Activated T-helper 9 cell treated with anti-CD3 and anti-CD28 coated beads, Interleukin-2, amount 50 U/mL, for 16 hours (primary cell): ENCODE results near the gene ANXA4.
"Not testable (repeated sequence)": the region's sequence is repeated elsewhere in the genome, so short reads cannot be mapped to it uniquely, and the experiment has no call there.

Source experiments
- DNase-seq: peaks from one replicate; pipeline ENCODE4 v3.0.0-alpha.2; 2020; ENCODE audit warnings: low read depth

ANXA4 gene

GRCh38 chr2:69779258-69780001, 37.5 kb downstream of the ANXA4 start:
- no peak for DNase-seq

GRCh38 chr2:69780921-69781320, 39.0 kb downstream of the ANXA4 start:
- no peak for DNase-seq

GRCh38 chr2:69781321-69782248, 39.7 kb downstream of the ANXA4 start:
- DNase-seq: no peak

GRCh38 chr2:69784228-69784627, 42.3 kb downstream of the ANXA4 start:
- no peak for DNase-seq

GRCh38 chr2:69785358-69785757, 43.4 kb downstream of the ANXA4 start:
- no peak for DNase-seq

- no peak for DNase-seq
Measured at GRCh38 chr2:69786052-69786560, 44.2 kb downstream of the ANXA4 start.

GRCh38 chr2:69789175-69789721, 47.3 kb downstream of the ANXA4 start:
- DNase-seq: no peak

- DNase-seq: no peak
Measured at GRCh38 chr2:69789772-69790600, 48.1 kb downstream of the ANXA4 start.

- no peak for DNase-seq
Measured at GRCh38 chr2:69790601-69790959, 48.6 kb downstream of the ANXA4 start.

- DNase-seq: no peak
Measured at GRCh38 chr2:69791045-69791444, 49.1 kb downstream of the ANXA4 start.

- DNase-seq: no peak
Measured at GRCh38 chr2:69796174-69796573, 54.2 kb downstream of the ANXA4 start.

GRCh38 chr2:69797235-69797634, 55.3 kb downstream of the ANXA4 start:
- DNase-seq: no peak

GRCh38 chr2:69797836-69798289, 55.9 kb downstream of the ANXA4 start:
- DNase-seq: no peak

GRCh38 chr2:69798290-69798908, 56.5 kb downstream of the ANXA4 start:
- DNase-seq: no peak

- DNase-seq: no peak
Measured at GRCh38 chr2:69798909-69799526, 57.1 kb downstream of the ANXA4 start.

GRCh38 chr2:69801745-69802290, 59.9 kb downstream of the ANXA4 start:
- no peak for DNase-seq

GRCh38 chr2:69802781-69803367, 60.9 kb downstream of the ANXA4 start:
- DNase-seq: not testable (repeated sequence)

- no peak for DNase-seq
Measured at GRCh38 chr2:69804416-69804815, 62.5 kb downstream of the ANXA4 start.

GRCh38 chr2:69805887-69806286, 64.0 kb downstream of the ANXA4 start:
- no peak for DNase-seq
